Measurements from ENCODE around the gene RAD54L. TPM values are rescaled to one million over a fixed set of nuclear protein-coding genes. Genes with fewer than 3 reads are reported as not detected.

The RAD54L gene
- total RNA-seq, 1 experiment from 2014 or later: 54.7 TPM

DNA sequence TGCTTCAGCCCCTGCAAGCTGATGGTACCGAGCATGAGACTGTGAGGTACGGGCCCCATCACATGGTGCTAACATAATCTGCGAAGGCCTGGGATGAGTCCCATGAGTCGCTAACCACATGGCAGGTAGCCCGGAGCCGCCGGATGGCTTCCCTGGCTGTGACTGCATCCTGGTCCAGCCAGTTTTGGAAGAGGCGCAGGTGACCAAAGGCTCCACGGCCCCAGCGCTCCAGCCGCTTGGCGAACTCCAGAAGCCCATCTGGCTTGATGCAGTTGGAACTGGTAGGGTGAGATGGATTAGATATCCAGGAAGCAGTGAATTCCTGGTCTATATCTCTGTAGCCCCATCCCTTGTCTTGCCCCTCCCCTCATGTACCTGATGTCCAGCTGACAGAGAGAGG is 31.2 kb downstream of the RAD54L start (continued):
- TF ChIP-seq ZNF281 (CRISPR knock-in tag; IDR thresholded peaks at IDR 0.05) (no peak), PRRX2 (CRISPR knock-in tag; IDR thresholded peaks at IDR 0.05) (no peak), RELA (CRISPR knock-in tag; IDR thresholded peaks at IDR 0.05; ENCODE audit: borderline replicate concordance) (no peak), FOXP1 (CRISPR knock-in tag; IDR thresholded peaks at IDR 0.05; ENCODE audit: borderline replicate concordance) (no peak), JUN (CRISPR knock-in tag; IDR thresholded peaks at IDR 0.05) (no peak), NR3C1 (CRISPR knock-in tag; conservative IDR thresholded peaks at IDR 0.05; ENCODE audit: low read depth) (no peak), CDX4 (CRISPR knock-in tag; IDR thresholded peaks at IDR 0.05; ENCODE audit: borderline replicate concordance) (no peak), ETV6 (CRISPR knock-in tag; IDR thresholded peaks at IDR 0.05) (no peak), ZNF317 (CRISPR knock-in tag; IDR thresholded peaks at IDR 0.05; ENCODE audit: borderline replicate concordance, low read depth) (no peak), CREM (CRISPR knock-in tag; IDR thresholded peaks at IDR 0.05) (no peak), GRHL2 (CRISPR knock-in tag; IDR thresholded peaks at IDR 0.05; ENCODE audit: insufficient replicate concordance, severe bottlenecking) (no peak), ZSCAN18 (CRISPR knock-in tag; IDR thresholded peaks at IDR 0.05) (no peak), E2F5 (CRISPR knock-in tag; IDR thresholded peaks at IDR 0.05) (no peak)
- TF ChIP-seq, protein P1, sequence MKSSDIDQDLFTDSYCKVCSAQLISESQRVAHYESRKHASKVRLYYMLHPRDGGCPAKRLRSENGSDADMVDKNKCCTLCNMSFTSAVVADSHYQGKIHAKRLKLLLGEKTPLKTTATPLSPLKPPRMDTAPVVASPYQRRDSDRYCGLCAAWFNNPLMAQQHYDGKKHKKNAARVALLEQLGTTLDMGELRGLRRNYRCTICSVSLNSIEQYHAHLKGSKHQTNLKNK (CRISPR knock-in tag; IDR thresholded peaks at IDR 0.05): no peak

DNA sequence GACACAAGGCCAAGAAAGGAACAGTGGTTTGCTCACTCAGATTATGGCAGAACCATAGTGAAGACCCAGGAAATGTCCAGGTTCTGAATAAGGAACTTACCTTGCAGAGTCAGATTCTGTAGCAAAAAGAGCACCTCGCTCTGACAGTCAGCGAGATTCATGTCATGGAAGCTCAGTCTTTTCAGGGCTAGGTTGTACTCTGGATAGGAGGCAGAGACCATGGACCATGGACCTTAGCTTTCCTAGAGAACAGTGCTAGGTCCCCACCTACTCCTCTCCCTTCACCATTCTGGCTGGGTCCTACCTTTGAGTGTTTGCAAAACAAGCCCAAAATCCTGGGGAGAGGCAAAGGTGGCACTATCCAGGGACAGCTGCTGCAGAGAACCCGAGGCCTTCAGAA is 32.5 kb downstream of the RAD54L start:
- H3K27me3 Mint-ChIP-seq (ENCODE audit: low read depth): no peaks in the 10 kb centered on the region
- no peak for ATAC-seq
- H3K4me3 Mint-ChIP-seq: no peak overlapping the region
- no peak overlapping the region for H3K27ac Mint-ChIP-seq
- ChIA-PET POLR2A (no interaction called here), CTCF (no interaction called here)
- no peaks in the 10 kb centered on the region for H3K4me1 Mint-ChIP-seq
- no peak for TF ChIP-seq USF2 (CRISPR knock-in tag; IDR thresholded peaks at IDR 0.05)
- TF ChIP-seq, protein P2, sequence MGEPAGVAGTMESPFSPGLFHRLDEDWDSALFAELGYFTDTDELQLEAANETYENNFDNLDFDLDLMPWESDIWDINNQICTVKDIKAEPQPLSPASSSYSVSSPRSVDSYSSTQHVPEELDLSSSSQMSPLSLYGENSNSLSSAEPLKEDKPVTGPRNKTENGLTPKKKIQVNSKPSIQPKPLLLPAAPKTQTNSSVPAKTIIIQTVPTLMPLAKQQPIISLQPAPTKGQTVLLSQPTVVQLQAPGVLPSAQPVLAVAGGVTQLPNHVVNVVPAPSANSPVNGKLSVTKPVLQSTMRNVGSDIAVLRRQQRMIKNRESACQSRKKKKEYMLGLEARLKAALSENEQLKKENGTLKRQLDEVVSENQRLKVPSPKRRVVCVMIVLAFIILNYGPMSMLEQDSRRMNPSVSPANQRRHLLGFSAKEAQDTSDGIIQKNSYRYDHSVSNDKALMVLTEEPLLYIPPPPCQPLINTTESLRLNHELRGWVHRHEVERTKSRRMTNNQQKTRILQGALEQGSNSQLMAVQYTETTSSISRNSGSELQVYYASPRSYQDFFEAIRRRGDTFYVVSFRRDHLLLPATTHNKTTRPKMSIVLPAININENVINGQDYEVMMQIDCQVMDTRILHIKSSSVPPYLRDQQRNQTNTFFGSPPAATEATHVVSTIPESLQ (CRISPR knock-in tag; IDR thresholded peaks at IDR 0.05): no peak
- no peak for TF ChIP-seq JUN (CRISPR knock-in tag; IDR thresholded peaks at IDR 0.05)
- no peak for TF ChIP-seq SOX15 (CRISPR knock-in tag; IDR thresholded peaks at IDR 0.05)
- no peak for TF ChIP-seq ESRRA (CRISPR knock-in tag; IDR thresholded peaks at IDR 0.05; ENCODE audit: borderline replicate concordance)
- H3K9me3 Mint-ChIP-seq: no peaks in the 10 kb centered on the region
- no peak for DNase-seq (ENCODE audit: low spot score)
- peaks cover 33% of the 10 kb centered on the region for H3K36me3 Mint-ChIP-seq
